ENCODE measurements around the gene OR5K1. TPM values are rescaled to one million over a fixed set of nuclear protein-coding genes. Genes with fewer than 3 reads are reported as not detected.
A peak's percentile ranks its signal among the peaks of the same experiment; 100 is the strongest.

The OR5K1 gene
- total and polyA plus RNA-seq, 2 of the 8 experiments (the other 6 are each of a cell fraction or from before 2014, with no cell fraction given): not detected

GRCh38 chr3:98501270-98501669 lies 38.3 kb downstream of the OR5K1 start:
- DNase-seq (ENCODE audit: low read depth in 1 of 2, low spot score in 2 of 2) (no peak), FAIRE-seq (no peak)
- ChIA-PET POLR2A (ENCODE audit: partially characterized antibody) (no interaction called here), CTCF (ENCODE audit: partially characterized antibody) (interaction anchor here (1.1 kb wide), 1 partner anchor 73 kb away, joined by 3 read pairs; no protein-coding TSS in a partner anchor)
- Histone ChIP-seq H3K4me1 (replicated peaks in 1 of 4; ENCODE audit: control insufficient read depth in 3 of 4, insufficient read depth in 4 of 4, low read length in 3 of 4) (no peaks in the 10 kb centered on the region), H2BK15ac (ENCODE audit: low read length) (no peak overlapping the region), H3K4ac (replicated peaks; ENCODE audit: insufficient read length, low read depth, low read length) (no peak overlapping the region), H3K27me3 (replicated peaks in 1 of 4; ENCODE audit: control insufficient read depth in 3 of 4, extremely low read depth in 1 of 4, insufficient read depth in 3 of 4, low read length in 3 of 4) (no peaks in the 10 kb centered on the region), H3K9me3 (ENCODE audit: insufficient read depth in 2 of 2, low read depth in 1 of 2, low read length in 1 of 2) (no peaks in the 10 kb centered on the region), H3K4me2 (ENCODE audit: insufficient read depth in 1 of 2, low read depth in 2 of 2, low read length in 2 of 2) (no peak overlapping the region), H2BK20ac (ENCODE audit: low read length) (no peak overlapping the region), H3K79me1 (ENCODE audit: low read depth, low read length) (no peaks in the 10 kb centered on the region), H3K36me3 (ENCODE audit: control insufficient read depth in 2 of 4, insufficient read depth in 4 of 4, low read length in 3 of 4) (no peaks in the 10 kb centered on the region), H2BK12ac (ENCODE audit: low read depth, low read length) (no peak overlapping the region), H2AK5ac (ENCODE audit: low read depth, low read length) (no peak overlapping the region), H3K27ac (ENCODE audit: low read depth, low read length) (no peak overlapping the region), H4K5ac (ENCODE audit: insufficient read length, low read depth, low read length) (no peak overlapping the region), H4K91ac (replicated peaks; ENCODE audit: insufficient read length, low read length) (no peak overlapping the region), H3K9ac (replicated peaks in 1 of 4; ENCODE audit: extremely low read depth in 1 of 4, low read depth in 3 of 4, low read length in 3 of 4) (no peak overlapping the region), H3K23me2 (ENCODE audit: low read depth, low read length) (no peaks in the 10 kb centered on the region), H3K4me3 (ENCODE audit: extremely low read depth in 1 of 4, insufficient read depth in 2 of 4, low read depth in 3 of 4, low read length in 4 of 4) (no peak overlapping the region), H4K8ac (ENCODE audit: extremely low read depth, insufficient read depth, low read length) (no peak overlapping the region), H3K79me2 (ENCODE audit: control insufficient read depth in 1 of 2, insufficient read depth in 2 of 2, low read length in 2 of 2) (no peaks in the 10 kb centered on the region), H3K18ac (ENCODE audit: extremely low read depth, low read length) (no peak overlapping the region), H3K14ac (ENCODE audit: insufficient read length) (no peak overlapping the region), H2AFZ (ENCODE audit: low read length) (0 out of 2 replicates have a peak overlapping the region, but pooled peaks have one; percentile 1), H4K20me1 (replicated peaks in 1 of 2; ENCODE audit: control insufficient read depth in 1 of 2, insufficient read depth in 2 of 2, low read length in 2 of 2) (no peaks in the 10 kb centered on the region), H3K23ac (ENCODE audit: insufficient read length) (no peak overlapping the region), H3K56ac (replicated peaks; ENCODE audit: insufficient read length, low read depth, low read length) (no peak overlapping the region), H2BK120ac (replicated peaks; ENCODE audit: low read depth, low read length) (no peak overlapping the region), H2BK5ac (ENCODE audit: low read depth, low read length) (no peak overlapping the region)
- WGBS, 2 experiments (ENCODE audit: extremely low coverage in 1 of 2, insufficient coverage in 1 of 2, insufficient read length in 1 of 2, insufficient replicate concordance in 2 of 2, low coverage in 1 of 2, low lambda C conversion rate in 2 of 2, missing lambda C conversion rate in 1 of 2): 95% methylated on average over 4 of the region's 4 CpGs; no CpG with 5 or more reads in 1 of the 2 experiments
- TF ChIP-seq RXRA (IDR thresholded peaks at IDR 0.05; ENCODE audit: insufficient read depth, low read depth, low read length): no peak
- TF ChIP-seq CBX8 (IDR thresholded peaks at IDR 0.05; ENCODE audit: borderline replicate concordance, low read depth, low read length): no peak
- no peak for TF ChIP-seq KDM1A (IDR thresholded peaks at IDR 0.05; ENCODE audit: borderline replicate concordance, low read length)
- no peak for TF ChIP-seq KDM4A (IDR thresholded peaks at IDR 0.05; ENCODE audit: low read depth, low read length, severe bottlenecking)
- no peak for TF ChIP-seq HDAC2 (IDR thresholded peaks at IDR 0.05; ENCODE audit: borderline replicate concordance in 1 of 2, low read depth in 2 of 2, low read length in 2 of 2)
- no peak for TF ChIP-seq JUND (IDR thresholded peaks at IDR 0.05; ENCODE audit: low read length)

Measured in H1 (cell line).